ENCODE results near the gene FAM163A.

Gene FAM163A

DNA sequence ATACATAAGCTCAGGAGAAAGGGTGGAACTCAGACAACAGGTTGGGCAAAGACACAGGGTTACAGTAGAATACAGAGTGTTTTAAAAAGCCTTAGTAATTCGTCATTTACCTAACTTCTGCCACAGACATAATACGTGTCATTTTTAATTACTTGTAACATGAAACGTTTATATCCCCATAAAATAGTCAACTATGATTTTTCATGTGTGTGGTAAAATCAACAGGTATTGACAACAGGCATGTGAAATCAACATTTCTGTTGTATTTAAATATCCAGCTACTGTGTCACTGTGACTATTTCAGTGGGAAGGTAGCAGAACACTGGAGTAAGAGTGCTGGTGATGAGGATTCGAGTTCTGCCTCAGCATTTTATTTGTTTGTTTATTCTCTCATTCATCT, 5.7 kb downstream of the FAM163A start:
- in situ Hi-C loops (cut with MboI; ENCODE audit: low sequenced_read_pairs), result no loop called here

DNA sequence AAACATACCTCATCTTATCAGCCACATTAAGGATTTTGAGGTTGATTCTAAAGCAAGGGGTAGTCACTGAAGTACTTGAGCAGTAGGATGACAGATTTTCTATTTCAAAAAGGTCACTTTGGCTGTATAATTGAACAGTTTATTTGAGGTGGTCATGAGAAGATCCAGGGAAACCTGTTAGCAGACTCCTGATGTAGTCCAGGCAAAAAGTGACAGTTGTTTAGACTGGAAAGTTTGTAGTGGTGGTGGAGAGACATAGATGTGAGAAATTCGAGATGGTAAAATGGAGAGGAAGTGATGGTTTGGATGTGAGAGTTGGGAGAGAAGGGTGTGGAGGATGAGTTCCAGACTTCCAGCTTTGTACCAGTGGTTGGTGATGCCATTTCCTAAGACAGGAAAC, 7.5 kb downstream of the FAM163A start:
- in situ Hi-C loops (cut with MboI; ENCODE audit: low sequenced_read_pairs), result no loop called here

DNA sequence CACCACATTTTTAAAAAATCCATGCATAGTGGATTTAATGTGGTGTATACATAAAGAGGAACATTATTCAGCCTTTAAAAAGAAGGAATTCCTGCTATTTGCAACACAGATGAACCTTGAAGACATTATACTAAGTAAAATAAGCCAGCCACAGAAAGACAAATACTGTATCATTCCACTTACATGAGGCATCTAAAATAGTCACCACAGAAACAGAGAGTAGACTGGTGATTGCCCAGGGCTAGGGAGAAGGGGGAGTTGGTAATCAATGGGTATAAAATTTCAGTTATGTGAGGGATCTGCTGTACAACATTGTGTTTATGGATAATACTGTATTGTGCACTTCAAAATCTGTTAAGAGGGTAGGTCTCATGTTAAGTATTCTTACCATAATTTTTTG, 10.0 kb downstream of the FAM163A start:
- in situ Hi-C loops (cut with MboI; ENCODE audit: low sequenced_read_pairs), result no loop called here

DNA sequence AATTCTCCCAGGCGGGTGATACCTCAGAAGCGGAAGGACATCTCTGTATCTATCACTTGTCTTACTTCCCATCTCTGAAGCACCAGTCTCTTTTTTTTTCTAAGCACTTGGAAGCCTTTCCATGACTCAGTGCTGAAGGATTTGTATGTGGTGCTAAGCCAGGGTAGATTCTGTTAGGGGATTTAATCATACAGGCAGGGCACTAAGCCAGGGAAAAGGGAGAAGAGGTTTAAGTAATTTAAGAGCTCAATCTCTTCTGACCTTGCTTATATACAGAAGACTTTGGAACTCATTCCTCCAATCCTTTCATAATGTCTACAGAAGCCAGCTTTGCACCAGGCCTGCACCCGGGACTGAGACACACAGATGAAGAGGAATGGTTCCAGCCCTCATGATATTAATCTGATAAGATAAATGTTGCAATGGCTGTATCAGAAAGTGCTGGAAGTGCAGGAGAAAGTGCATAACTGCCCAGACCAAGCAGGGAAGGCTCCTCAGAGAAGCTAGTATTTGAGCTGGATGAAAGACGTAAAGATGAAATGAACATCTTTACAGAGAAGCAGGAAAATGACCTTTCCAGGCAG, 11.0 kb downstream of the FAM163A start:
- in situ Hi-C loops (cut with MboI; ENCODE audit: low sequenced_read_pairs), result no loop called here

DNA sequence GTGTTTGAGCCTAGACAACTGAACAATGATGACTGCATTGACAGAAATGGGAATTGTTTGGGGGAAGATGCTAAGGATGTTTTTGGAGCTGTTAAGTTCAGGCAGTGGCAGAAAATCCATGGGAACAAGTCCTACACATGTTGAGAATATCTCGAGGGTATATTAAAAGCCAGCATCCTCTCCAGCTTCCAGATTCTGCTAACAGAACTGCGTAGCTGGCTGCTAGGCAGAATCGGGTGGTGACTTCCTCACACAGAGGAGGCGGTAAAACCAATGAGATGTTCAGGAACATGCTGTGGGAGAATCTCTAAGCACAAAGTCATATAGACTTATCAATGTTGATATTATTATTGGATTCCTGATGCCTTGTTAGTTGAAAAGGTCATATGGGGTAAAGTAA, 14.8 kb downstream of the FAM163A start:
- in situ Hi-C loops (cut with MboI; ENCODE audit: low sequenced_read_pairs), result no loop called here

DNA sequence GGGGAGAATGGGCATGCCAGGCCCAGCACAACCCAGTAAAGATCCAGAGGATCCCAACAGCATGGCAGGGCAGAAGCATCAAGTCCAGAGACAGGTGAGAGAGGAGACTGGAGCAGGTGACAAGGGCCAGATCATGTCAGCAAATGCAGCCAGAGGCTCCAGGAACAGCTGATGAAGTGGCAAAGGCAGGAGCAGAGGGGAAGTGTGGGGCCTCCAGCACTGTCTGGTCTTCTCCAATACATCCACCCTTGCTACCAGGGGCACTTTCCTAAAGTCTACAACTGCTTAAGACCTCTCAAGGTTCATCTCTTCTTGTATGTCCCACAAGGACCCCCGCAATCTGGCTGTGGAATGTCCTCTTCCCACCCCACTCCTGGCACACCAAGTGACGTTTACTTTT, 17.4 kb downstream of the FAM163A start:
- in situ Hi-C loops (cut with MboI; ENCODE audit: low sequenced_read_pairs), result no loop called here

DNA sequence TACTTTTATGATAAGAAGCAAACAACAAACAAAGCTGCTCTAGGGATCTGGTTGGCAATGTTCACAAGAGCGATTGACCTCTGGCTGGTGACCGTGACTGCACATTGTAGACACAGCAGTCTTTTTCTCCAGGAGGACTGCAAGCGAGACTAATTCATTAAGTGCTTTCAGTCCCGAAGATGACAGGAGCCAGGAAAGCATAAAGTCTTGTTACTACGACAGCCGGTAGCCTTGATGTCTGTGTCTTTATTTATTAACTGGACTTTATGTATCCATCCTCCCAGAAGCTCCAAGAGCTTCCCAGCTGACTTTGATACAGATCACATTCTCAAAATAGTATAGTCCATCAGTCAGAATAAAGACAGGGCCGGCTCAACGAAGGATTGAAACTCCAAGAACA, 18.2 kb downstream of the FAM163A start:
- in situ Hi-C loops (cut with MboI; ENCODE audit: low sequenced_read_pairs), result no loop called here

DNA sequence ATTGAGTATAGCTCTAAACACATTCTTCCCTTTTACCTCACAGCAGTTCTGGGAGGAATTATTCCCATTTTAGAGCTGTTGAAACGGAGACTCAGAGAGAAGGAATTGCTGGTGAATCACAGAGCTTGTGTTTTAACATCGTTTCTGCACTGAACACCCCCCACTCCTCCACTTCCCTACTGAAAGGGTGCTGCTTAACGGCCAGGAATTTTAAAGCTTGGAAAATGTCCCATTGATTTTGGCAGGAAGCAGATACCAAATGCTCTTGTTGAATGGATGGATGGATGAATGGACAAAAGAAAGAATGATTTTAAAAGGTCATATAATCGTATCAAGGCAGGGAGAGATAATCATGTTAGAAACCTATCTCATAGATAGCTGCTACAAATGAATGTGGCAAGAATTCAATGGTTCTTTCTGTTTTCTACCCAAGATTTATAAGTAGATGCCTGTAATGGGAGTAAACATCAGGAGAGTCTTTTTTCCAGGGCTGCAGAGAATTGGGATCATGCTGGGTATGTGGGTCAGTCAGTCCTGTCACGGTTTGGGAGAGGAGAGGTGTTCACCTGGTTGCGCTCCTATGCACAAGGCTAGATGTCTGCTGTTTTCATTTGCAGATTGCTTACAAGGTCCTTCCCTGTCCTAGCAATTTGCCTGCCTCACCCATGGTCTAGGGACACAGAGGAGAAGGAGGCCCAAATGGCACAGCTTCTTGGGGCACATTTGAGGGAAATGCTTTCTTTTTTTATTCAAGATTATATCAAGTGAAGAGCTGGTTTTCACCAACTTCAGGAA, 19.0 kb downstream of the FAM163A start:
- in situ Hi-C loops (cut with MboI; ENCODE audit: low sequenced_read_pairs), result no loop called here

DNA sequence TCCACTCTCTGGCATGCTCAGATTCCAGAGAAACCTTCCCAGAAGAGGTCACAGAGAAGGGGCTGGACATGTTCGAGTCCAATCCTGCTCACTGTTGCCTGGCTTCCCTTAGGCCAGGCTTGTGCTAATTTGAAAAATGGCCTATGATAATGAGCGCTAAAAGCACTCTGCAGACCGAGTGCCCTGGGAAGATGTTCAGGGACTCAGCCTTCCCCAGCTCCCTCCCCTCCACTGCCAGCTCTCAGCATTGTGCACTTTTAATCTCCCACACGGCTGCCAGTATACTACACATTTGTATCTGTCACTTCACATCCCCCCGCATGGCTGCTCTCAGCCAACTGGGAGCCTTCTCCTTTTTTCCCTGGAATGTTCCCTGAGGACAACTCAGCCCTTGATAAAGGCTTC, 24.1 kb downstream of the FAM163A start:
- in situ Hi-C loops (cut with MboI; ENCODE audit: low sequenced_read_pairs), result no loop called here

DNA sequence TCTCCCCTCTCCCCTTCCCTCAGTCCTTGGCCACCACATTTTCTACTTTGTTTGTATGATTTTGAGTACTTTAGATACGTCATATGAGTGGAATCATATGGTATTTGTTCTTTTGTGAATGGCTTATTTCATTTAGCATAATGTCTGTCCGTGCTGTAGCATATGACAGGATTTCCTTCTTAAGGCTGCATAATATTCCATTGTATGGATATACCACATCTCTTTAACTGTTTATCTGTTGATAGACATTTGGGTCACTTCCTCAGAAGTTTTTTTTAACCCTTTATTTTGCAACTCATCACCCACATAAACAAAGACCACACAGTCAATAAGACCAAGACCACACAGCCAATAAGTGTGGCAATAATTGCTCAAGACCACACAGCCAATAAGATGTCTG, 24.9 kb downstream of the FAM163A start:
- in situ Hi-C loops (cut with MboI; ENCODE audit: low sequenced_read_pairs), result no loop called here

DNA sequence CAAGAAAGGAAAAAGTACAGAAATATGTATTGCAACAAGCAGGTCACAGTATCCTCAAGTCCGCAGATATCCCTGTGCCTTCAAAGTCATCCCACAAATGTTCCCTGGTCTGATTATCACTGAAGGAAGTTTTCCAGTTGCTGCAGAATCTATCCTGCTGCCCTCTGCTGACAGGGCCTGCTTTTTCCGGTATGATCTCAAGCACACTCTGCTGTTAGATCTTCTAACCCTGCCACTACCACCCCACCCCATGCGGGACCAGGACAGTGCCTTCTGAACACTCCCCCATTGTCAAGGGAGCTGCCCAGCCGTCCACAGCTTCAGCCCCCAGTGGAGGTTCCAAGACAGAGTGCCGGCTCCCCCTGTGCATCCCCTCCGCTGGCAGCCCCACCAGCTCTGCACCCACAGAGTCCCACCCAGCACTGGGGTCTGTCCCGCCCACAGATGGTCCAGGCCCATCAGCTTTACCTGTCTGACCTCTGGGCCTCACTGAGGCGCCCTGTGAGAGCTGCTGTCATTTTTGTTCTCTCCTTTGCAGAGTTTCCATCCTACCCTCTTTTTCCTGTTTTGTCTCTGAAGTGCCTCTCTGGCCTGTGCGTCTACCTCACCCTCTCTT, 27.9 kb downstream of the FAM163A start:
- in situ Hi-C loops (cut with MboI; ENCODE audit: low sequenced_read_pairs), result no loop called here

DNA sequence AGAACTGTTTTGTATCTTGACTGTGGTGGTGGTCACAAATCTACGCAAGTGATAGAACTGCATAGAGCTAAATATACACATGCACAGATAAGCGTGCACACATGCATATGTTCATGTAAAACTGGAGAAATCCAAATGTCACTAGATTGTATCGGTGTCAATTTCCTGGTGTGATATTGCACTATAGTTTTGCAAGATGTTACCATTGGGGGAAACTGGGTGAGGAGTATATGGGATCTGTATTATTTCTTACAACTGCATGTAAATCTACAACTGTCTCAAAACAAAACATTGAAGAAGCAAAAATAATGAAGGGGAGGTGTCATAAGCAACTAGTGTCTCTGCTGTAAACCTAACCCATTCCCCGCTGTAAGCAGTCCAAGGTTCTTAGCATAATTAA, 30.2 kb downstream of the FAM163A start:
- in situ Hi-C loops (cut with MboI; ENCODE audit: low sequenced_read_pairs), result no loop called here

DNA sequence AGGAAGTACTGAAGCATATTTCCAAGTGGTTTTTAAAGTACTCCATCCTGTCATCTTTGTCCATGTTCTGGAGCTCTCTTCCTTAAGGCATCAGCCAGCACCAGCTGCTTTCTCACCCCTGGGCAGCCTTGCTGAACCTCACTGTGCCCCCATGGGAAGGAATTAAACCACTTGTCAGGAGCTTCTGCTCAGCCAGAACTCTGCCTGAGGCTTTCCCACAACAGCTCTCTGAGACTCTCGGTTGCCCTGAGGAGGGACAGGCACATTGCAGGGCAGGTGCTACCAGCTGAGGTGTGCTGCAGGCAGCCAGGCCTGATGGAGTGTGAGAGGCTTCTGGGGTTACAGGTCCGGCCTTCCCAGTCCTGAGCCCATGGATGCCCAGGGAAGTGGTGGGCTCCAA, 30.9 kb downstream of the FAM163A start:
- in situ Hi-C loops (cut with MboI; ENCODE audit: low sequenced_read_pairs), result no loop called here

DNA sequence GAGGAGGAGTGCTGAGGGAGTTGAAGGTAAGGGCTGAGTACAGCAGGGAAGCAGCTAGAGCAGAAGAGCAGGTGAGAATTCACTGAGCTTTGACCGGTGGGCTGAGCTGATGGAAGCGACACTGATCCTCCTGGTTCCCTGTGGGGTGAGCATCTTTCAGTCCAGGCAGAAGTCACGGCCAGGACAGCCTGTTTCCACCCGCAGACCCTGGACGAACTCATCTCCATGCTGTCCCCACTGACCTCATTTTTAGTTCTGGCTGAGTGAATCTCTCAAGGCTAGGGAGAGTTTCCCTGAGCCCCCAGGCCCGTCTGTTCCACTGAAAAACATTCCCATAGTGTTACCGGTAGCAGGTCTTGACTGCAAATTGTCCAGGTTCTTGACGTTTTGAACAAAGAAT, 31.5 kb downstream of the FAM163A start:
- in situ Hi-C loops (cut with MboI; ENCODE audit: low sequenced_read_pairs), result no loop called here

DNA sequence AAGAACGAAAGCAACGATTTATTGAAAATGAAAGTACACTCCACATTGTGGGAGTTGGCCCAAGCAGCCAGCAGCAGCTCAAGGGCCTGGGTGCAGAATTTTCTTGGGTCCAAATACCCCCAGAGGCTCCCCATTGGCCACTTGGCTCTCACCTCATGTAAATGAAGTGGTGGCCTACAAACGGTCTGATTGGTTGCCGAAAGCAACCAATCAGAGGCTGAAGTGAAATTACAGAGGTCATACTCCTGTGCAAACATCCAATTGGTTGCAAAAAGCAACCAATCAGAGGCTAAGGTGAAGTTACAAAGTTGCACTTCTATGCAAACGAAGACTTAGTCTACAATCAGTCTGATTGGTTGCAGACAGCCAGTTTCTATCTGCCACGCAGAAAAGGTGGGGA, 31.9 kb downstream of the FAM163A start:
- in situ Hi-C loops (cut with MboI; ENCODE audit: low sequenced_read_pairs), result no loop called here

DNA sequence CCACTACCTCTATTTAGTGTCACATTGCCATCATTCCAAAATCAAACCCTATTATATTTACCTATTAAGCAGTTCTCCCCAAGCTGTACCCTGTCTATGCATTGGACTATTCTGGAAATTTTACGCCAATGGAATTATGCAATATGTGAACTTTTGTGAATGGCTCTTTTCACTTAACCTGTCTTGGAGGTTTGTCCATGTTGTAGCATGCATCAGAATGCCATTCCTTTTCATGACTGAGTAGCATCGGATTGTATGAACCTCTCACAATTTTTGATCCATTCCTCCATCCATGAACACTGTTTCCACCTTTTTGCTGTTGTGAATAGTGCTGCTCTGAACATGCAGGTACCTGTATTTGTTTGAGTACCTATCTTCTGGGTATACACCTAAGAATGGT, 33.7 kb downstream of the FAM163A start:
- in situ Hi-C loops (cut with MboI; ENCODE audit: low sequenced_read_pairs), result no loop called here

DNA sequence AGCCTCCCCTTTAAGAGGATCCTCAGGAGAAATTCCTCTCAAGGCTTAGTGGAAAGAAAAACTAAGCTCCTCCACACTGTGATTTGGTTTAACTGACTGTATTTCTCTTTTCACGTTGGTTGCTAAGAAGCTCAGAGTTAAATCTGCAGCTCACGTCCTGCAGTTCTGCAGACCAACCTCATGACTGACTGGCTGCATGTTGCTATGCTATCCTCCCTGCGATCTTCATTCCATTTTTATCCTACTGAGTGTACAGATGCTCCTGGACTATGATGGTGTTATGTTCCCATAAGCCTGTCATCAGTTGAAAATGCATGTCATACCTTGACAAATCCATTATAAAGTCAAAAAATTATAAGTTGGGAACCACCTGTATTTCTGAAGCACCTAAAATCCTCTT, 34.6 kb downstream of the FAM163A start:
- in situ Hi-C loops (cut with MboI; ENCODE audit: low sequenced_read_pairs), result no loop called here

DNA sequence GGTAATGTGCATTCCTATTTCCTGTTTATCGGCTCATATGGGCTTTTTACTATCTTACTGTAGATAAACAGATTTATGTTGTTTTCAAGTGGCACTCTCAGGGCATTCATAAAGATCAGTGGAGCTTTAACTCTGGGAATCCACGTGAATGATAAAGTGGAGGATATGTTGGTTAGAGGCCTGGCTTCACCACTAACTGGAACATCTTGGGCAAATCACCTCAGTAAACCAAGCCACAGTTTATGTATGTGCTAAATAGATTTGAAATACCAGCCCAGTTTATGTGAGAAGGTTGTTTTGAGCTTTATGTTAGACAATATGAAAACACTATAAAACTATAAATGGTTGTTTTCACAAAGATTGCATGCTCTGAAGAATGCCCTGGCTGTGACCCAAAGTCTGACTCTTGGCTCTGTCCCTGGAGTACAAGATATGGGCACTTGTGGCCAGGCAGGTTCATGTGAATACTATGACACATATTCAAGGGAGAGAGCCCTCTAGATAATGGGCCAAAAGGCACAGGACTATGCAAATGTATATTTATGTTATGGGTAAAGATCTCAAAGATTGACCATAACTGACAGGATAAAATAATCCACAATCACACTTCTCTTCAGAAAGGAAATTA, 36.7 kb downstream of the FAM163A start:
- in situ Hi-C loops (cut with MboI; ENCODE audit: low sequenced_read_pairs), result no loop called here

DNA sequence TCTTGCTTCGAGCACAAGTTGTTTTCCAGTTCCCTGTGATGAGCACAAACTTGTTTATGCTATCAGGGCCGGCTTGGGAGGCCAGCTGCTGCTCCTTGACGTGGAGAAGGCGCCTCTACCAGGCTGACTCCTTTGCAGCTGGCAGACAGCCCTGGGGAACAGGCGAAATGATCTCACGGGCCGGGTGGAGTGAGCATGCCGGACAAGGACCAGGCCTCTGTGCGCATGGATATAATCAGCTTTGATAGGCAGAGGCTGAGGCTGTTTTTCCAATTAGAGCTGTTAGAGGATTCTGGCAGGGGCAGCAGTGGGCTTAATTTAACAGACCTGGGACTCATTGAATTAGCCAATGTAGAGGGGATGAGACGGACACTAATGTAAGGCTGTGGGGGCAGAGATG, 38.9 kb downstream of the FAM163A start:
- in situ Hi-C loops (cut with MboI; ENCODE audit: low sequenced_read_pairs), result no loop called here

DNA sequence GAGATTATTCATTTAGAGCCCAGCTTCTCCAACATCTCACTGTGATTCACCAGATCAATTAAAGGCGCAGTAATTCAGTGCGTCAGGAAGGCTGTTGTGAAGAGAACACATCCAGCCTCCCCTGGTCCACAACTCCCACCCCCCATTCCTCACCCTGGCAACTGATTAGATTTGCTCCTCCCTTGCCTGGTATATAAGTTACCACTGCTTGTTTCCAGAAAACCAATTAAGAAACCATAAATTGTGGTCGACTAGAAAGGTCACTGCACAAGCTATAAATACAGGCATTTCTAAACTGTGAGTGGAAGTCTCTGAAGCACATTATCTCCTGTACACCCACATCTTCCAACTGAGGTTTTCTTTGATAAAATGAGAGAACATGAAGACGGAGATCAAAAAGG, 41.9 kb downstream of the FAM163A start:
- in situ Hi-C loops (cut with MboI; ENCODE audit: low sequenced_read_pairs), result no loop called here

DNA sequence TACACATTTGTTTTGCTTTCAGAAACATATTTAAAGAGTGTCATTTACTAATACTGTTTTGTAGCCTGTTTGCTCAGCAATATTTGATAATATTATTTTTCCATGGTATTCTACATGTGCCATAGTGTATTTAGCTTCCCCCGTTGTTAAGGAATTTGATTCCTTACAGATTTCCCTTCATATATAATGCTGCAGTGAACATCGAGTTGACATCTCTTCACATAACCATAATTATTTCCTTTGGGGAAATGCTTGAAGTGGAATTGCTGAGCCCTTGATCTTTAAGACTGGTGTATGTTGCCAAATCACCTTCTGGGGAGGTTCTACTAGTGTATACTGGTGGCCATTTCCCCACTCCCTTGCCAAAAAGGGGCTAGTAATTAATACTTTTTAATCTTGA, 42.6 kb downstream of the FAM163A start:
- in situ Hi-C loops (cut with MboI; ENCODE audit: low sequenced_read_pairs), result no loop called here
